Loucy (cell line): ENCODE data around the gene FLVCR2.

ENCODE experiments used
- EZH2phosphoT487 ChIP-seq: fragments of 200-600 bp; IDR thresholded peaks from 2 replicates; pipeline ENCODE4 v1.6.1; 2018; ENCODE audit warnings: antibody characterized with exemption, mild to moderate bottlenecking, moderate library complexity, borderline replicate concordance
- TF ChIP-seq, protein P1 (sequence below): fragments of 200-600 bp; sonication (generic); conservative IDR thresholded peaks from 2 replicates; pipeline ENCODE4 v1.5.1; 2014; ENCODE audit warnings: mild to moderate bottlenecking, antibody characterized with exemption, low read length

DNA sequence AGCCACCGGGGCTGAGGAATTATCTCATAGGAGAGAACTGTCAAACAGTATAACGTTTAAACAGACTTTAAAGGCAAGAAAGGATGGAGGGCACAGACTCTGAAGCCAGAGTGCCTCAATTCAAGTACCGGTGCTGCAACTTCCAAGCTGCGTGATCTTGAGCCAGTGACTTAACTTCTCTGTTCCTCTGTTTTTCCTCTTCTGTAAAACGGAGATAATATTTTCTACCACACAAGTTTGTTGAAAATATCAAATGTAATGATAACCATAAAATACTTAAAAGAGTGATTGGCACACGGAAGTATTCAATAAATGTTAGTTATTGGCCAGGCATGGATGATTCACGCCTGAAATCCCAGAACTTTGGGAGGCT is 38.0 kb upstream of the FLVCR2 start:
- TF ChIP-seq, protein P1, sequence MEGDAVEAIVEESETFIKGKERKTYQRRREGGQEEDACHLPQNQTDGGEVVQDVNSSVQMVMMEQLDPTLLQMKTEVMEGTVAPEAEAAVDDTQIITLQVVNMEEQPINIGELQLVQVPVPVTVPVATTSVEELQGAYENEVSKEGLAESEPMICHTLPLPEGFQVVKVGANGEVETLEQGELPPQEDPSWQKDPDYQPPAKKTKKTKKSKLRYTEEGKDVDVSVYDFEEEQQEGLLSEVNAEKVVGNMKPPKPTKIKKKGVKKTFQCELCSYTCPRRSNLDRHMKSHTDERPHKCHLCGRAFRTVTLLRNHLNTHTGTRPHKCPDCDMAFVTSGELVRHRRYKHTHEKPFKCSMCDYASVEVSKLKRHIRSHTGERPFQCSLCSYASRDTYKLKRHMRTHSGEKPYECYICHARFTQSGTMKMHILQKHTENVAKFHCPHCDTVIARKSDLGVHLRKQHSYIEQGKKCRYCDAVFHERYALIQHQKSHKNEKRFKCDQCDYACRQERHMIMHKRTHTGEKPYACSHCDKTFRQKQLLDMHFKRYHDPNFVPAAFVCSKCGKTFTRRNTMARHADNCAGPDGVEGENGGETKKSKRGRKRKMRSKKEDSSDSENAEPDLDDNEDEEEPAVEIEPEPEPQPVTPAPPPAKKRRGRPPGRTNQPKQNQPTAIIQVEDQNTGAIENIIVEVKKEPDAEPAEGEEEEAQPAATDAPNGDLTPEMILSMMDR: no peak
- TF ChIP-seq EZH2phosphoT487: no peak
